HepG2 (cell line): ENCODE results near the gene PIGZ. TPM values are rescaled to one million over a fixed set of nuclear protein-coding genes. Genes with fewer than 3 reads are reported as not detected.

Experiments
- POLR2AphosphoS5 ChIP-seq: IDR thresholded peaks from 2 replicates; pipeline ENCODE4 v1.6.1; 2012; ENCODE audit warnings: low read depth, low read length
- SAP130 ChIP-seq: IDR thresholded peaks from 2 replicates; pipeline ENCODE4 v1.6.1; 2016; ENCODE audit warnings: low read depth
- ZFP1 ChIP-seq: IDR thresholded peaks from 2 replicates; pipeline ENCODE4 v1.6.1; 2016
- ZFP90 ChIP-seq: sonication (generic); formaldehyde crosslinking; IDR thresholded peaks from 2 replicates; pipeline ENCODE4 v1.8.0; 2022; ENCODE audit warnings: missing genetic modification reagents, mild to moderate bottlenecking, inconsistent platforms, borderline replicate concordance
- polyA plus RNA-seq, 8 experiments: library from polyadenylated mRNA; depleted of rRNA in 3 of 8; stranded (reverse) in 7 of 8; unstranded in 1 of 8; fragments of >200 nt; fragmentation: Illumina TruSeq in 4 of 8; extraction: Trizol in 4 of 8; gene quantifications; 2 replicates each; pipeline versions ENCODE4 v1.2.1 to v1.2.3, GENCODE V29; 2011 to 2016; ENCODE audit warnings: low read depth in 4 of 8, missing spikeins in 1 of 8, mixed read lengths in 1 of 8; ENCODE audit not compliant: insufficient read depth in 1 of 8
- total RNA-seq, 5 experiments: library from RNA; depleted of rRNA; stranded (reverse); fragments of >200 nt; fragmentation: Illumina TruSeq; extraction: Trizol; gene quantifications; 2 replicates each; pipeline ENCODE4 v1.2.3, GENCODE V29; 2016; ENCODE audit warnings: low read depth in 1 of 5
- TF ChIP-seq, protein P1 (sequence below): sonication (generic); formaldehyde crosslinking; IDR thresholded peaks from 2 replicates; pipeline ENCODE4 v1.9.0; 2021; ENCODE audit warnings: mild to moderate bottlenecking, missing genetic modification reagents
- TF ChIP-seq, protein P2 (sequence below): sonication (generic); formaldehyde crosslinking; IDR thresholded peaks from 2 replicates; pipeline ENCODE4 v1.9.0; 2021; ENCODE audit warnings: missing genetic modification reagents, borderline replicate concordance

PIGZ gene
- total and polyA plus RNA-seq, 2 of the 13 experiments (the other 11 are each of a cell fraction or from before 2014, with no cell fraction given): 4.7 to 60.5 TPM

DNA sequence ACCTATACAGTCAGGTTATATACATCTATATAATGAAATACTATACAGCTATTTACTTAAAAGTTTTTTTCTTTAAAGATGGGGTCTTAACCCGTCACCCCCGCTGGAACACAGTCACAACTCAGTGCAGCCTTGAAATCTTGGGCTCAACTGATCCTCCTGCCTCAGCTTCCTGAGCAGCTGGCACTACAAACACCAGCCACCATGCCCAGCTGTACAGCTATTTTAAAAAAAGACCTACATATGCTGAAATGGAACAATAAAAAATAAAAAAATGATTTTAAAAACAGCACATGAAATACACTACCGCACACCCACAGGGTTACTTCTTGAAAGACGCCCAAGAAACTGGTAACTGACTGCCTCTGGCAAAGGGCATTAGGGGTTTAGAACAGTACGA is 30.1 kb downstream of the PIGZ start (continued):
- TF ChIP-seq, protein P1, sequence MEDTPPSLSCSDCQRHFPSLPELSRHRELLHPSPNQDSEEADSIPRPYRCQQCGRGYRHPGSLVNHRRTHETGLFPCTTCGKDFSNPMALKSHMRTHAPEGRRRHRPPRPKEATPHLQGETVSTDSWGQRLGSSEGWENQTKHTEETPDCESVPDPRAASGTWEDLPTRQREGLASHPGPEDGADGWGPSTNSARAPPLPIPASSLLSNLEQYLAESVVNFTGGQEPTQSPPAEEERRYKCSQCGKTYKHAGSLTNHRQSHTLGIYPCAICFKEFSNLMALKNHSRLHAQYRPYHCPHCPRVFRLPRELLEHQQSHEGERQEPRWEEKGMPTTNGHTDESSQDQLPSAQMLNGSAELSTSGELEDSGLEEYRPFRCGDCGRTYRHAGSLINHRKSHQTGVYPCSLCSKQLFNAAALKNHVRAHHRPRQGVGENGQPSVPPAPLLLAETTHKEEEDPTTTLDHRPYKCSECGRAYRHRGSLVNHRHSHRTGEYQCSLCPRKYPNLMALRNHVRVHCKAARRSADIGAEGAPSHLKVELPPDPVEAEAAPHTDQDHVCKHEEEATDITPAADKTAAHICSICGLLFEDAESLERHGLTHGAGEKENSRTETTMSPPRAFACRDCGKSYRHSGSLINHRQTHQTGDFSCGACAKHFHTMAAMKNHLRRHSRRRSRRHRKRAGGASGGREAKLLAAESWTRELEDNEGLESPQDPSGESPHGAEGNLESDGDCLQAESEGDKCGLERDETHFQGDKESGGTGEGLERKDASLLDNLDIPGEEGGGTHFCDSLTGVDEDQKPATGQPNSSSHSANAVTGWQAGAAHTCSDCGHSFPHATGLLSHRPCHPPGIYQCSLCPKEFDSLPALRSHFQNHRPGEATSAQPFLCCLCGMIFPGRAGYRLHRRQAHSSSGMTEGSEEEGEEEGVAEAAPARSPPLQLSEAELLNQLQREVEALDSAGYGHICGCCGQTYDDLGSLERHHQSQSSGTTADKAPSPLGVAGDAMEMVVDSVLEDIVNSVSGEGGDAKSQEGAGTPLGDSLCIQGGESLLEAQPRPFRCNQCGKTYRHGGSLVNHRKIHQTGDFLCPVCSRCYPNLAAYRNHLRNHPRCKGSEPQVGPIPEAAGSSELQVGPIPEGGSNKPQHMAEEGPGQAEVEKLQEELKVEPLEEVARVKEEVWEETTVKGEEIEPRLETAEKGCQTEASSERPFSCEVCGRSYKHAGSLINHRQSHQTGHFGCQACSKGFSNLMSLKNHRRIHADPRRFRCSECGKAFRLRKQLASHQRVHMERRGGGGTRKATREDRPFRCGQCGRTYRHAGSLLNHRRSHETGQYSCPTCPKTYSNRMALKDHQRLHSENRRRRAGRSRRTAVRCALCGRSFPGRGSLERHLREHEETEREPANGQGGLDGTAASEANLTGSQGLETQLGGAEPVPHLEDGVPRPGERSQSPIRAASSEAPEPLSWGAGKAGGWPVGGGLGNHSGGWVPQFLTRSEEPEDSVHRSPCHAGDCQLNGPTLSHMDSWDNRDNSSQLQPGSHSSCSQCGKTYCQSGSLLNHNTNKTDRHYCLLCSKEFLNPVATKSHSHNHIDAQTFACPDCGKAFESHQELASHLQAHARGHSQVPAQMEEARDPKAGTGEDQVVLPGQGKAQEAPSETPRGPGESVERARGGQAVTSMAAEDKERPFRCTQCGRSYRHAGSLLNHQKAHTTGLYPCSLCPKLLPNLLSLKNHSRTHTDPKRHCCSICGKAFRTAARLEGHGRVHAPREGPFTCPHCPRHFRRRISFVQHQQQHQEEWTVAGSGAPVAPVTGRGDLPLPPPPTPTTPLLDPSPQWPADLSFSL (CRISPR knock-in tag): no peak
- TF ChIP-seq, protein P2, sequence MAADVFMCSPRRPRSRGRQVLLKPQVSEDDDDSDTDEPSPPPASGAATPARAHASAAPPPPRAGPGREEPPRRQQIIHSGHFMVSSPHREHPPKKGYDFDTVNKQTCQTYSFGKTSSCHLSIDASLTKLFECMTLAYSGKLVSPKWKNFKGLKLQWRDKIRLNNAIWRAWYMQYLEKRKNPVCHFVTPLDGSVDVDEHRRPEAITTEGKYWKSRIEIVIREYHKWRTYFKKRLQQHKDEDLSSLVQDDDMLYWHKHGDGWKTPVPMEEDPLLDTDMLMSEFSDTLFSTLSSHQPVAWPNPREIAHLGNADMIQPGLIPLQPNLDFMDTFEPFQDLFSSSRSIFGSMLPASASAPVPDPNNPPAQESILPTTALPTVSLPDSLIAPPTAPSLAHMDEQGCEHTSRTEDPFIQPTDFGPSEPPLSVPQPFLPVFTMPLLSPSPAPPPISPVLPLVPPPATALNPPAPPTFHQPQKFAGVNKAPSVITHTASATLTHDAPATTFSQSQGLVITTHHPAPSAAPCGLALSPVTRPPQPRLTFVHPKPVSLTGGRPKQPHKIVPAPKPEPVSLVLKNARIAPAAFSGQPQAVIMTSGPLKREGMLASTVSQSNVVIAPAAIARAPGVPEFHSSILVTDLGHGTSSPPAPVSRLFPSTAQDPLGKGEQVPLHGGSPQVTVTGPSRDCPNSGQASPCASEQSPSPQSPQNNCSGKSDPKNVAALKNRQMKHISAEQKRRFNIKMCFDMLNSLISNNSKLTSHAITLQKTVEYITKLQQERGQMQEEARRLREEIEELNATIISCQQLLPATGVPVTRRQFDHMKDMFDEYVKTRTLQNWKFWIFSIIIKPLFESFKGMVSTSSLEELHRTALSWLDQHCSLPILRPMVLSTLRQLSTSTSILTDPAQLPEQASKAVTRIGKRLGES (CRISPR knock-in tag): no peak
- TF ChIP-seq ZFP90 (CRISPR knock-in tag) (no peak), SAP130 (CRISPR knock-in tag) (no peak), ZFP1 (CRISPR knock-in tag) (no peak), POLR2AphosphoS5 (0 out of 2 replicates have a peak, but pooled peaks have one; percentile 39)
